Ovary (tissue), 9 donors: Measurements from ENCODE around the gene TBCD. TPM values are rescaled to one million over a fixed set of nuclear protein-coding genes. Genes with fewer than 3 reads are reported as not detected.

ENCODE experiments used
- DNase-seq, 5 donors: peaks; one replicate each; pipeline ENCODE4 v3.0.0-alpha.2; 2019 to 2020
- H3K27ac ChIP-seq, 2 donors: fragments of 200-600 bp; one replicate each; pipeline versions ENCODE4 v1.5.1 to v1.8.0; 2019 to 2022
- H3K27me3 ChIP-seq: fragments of 200-600 bp; one replicate; pipeline ENCODE4 v1.8.0; 2022
- H3K36me3 ChIP-seq: fragments of 200-600 bp; sonication (generic); one replicate; pipeline ENCODE4 v1.5.1; 2019
- H3K4me1 ChIP-seq: one replicate; pipeline ENCODE4 v1.8.1; 2013; ENCODE audit warnings: mild to moderate bottlenecking, moderate library complexity; ENCODE audit not compliant: insufficient read depth
- H3K4me3 ChIP-seq: fragments of 200-600 bp; sonication (generic); one replicate; pipeline ENCODE4 v1.5.1; 2017
- H3K9me3 ChIP-seq, 2 donors: fragments of 200-600 bp in 1 of 2; sonication (generic) in 1 of 2; one replicate each; pipeline versions ENCODE4 v1.5.1 to v1.8.1; 2013 to 2019; ENCODE audit warnings: mild to moderate bottlenecking in 1 of 2, moderate library complexity in 1 of 2
- EP300 ChIP-seq: sonication (generic); formaldehyde crosslinking; IDR thresholded peaks from one replicate; pipeline ENCODE4 v1.6.1; 2017; ENCODE audit warnings: antibody characterized with exemption
- POLR2A ChIP-seq: fragments of 450-650 bp; IDR thresholded peaks from one replicate; pipeline ENCODE4 v1.6.1; 2017; ENCODE audit warnings: antibody characterized with exemption, mild to moderate bottlenecking, moderate library complexity
- WGBS, 3 donors: extraction: QIAGEN DNeasy Blood & Tissue Kit in 1 of 3; methylation state at CpG; one replicate each; pipeline versions ENCODE4 v1.1.5 to v1.1.7; 2013 to 2017; 5-methylcytosine and 5-hydroxymethylcytosine counted together
- intact Hi-C, 4 donors: fragments of 100-400 bp; cut with DNase I; formaldehyde crosslinking; loops; one replicate each; pipeline versions ENCODE4 v1.11.0 to v1.15.1; 2022 to 2023
- polyA plus RNA-seq, 2 donors: library from polyadenylated mRNA; stranded (reverse); fragments of 200-250 nt in 1 of 2; fragments of 350-450 nt in 1 of 2; fragmentation: Illumina TruSeq in 1 of 2; extraction: RNeasy Lipid Tissue Mini Kit (QIAGEN cat#74804) in 1 of 2; gene quantifications; one replicate each; pipeline ENCODE4 v1.2.3, GENCODE V29; 2013 to 2014
- total RNA-seq, 7 donors: library from RNA; depleted of rRNA in 2 of 7; stranded (reverse); fragments of >200 nt in 2 of 7; fragmentation: NEBNext Ultra II Directional in 3 of 7; extraction: Animal tissue kit (Norgen Biotek cat#: 25700) in 3 of 7; gene quantifications; one replicate each; pipeline versions ENCODE4 v1.1.0 to v1.2.4, GENCODE V29; 2016 to 2023
- TF ChIP-seq, protein P1 (sequence below), 3 donors: fragments of 450-650 bp in 2 of 3; fragments of 200-600 bp in 1 of 3; IDR thresholded peaks; one replicate each; pipeline versions ENCODE4 v1.5.1 to v1.8.0; 2016 to 2022; ENCODE audit warnings: antibody characterized with exemption in 3 of 3, mild to moderate bottlenecking in 1 of 3
- donor health status: DM: no; HTN: no; CAD: no; lungs with moderate emphysema.
- donor health status: DM: no; HTN: no; CAD: no.
- donor health status: Bipolar disorder and iron deficiency.
- donor health status: DM: yes; HTN: yes; CAD: no.
- donor health status: DM: no; HTN: no; CAD: no.
- donor health status: DM: yes; HTN: yes; CAD: no.

TBCD gene
- total and polyA plus RNA-seq, 9 donors = 29.2 to 88.3 (median 59.2) TPM

GRCh38 chr17:82823004-82823403, 71.1 kb downstream of the TBCD start:
- no peak overlapping the region for H3K27ac ChIP-seq
- no peaks in the 10 kb centered on the region for H3K4me1 ChIP-seq
- H3K36me3 ChIP-seq = no peaks in the 10 kb centered on the region
- intact Hi-C loops = no loop called here
- no peaks in the 10 kb centered on the region for H3K9me3 ChIP-seq
- no peak overlapping the region for H3K4me3 ChIP-seq
- H3K27me3 ChIP-seq = no peaks in the 10 kb centered on the region
- DNase-seq = peak in 1 of 5 donors; percentile 13
- 94 to 97% (median 94%) methylated on average over 5 of the region's 5 CpGs for WGBS, 3 donors
- TF ChIP-seq, protein P1, sequence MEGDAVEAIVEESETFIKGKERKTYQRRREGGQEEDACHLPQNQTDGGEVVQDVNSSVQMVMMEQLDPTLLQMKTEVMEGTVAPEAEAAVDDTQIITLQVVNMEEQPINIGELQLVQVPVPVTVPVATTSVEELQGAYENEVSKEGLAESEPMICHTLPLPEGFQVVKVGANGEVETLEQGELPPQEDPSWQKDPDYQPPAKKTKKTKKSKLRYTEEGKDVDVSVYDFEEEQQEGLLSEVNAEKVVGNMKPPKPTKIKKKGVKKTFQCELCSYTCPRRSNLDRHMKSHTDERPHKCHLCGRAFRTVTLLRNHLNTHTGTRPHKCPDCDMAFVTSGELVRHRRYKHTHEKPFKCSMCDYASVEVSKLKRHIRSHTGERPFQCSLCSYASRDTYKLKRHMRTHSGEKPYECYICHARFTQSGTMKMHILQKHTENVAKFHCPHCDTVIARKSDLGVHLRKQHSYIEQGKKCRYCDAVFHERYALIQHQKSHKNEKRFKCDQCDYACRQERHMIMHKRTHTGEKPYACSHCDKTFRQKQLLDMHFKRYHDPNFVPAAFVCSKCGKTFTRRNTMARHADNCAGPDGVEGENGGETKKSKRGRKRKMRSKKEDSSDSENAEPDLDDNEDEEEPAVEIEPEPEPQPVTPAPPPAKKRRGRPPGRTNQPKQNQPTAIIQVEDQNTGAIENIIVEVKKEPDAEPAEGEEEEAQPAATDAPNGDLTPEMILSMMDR (IDR thresholded peaks at IDR 0.05) = no peak
- TF ChIP-seq POLR2A = no peak
- TF ChIP-seq EP300 = no peak

DNA sequence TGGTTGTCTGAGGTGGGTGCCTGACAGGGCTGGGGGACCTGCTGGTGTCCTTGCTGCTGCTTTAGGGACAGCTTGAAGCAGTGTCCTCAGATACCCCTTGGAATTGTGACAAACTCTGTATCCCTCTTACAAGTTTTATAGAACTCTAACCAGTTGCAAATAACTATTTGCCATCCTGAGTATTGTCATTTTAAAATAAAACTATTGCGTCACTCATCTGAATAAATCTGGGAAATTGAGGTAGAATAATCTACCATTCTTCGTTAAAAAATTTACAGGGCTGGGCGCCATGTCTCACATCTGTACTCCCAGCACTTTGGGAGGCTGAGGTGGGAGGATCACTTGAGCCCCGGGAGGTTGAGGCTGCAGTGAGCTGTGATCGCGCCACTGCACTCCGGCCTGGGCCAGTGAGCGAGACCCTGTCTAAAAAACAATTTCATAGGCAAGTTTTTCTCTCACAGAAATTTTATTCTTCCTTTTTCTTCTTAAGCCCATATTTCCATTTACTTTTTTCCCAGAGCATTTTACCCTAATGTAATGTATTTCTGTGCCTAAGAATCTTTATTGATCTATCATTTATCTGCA, 73.8 kb downstream of the TBCD start:
- no peaks in the 10 kb centered on the region for H3K9me3 ChIP-seq
- no peak overlapping the region for H3K4me3 ChIP-seq
- 91 to 96% (median 96%) methylated on average over 8 of the region's 8 CpGs for WGBS, 3 donors
- intact Hi-C loops = no loop called here
- TF ChIP-seq, protein P1 (IDR thresholded peaks at IDR 0.05) = no peak
- TF ChIP-seq POLR2A (no peak), EP300 (no peak)
- DNase-seq = no peak
- no peaks in the 10 kb centered on the region for H3K27me3 ChIP-seq
- no peaks in the 10 kb centered on the region for H3K36me3 ChIP-seq
- H3K4me1 ChIP-seq = no peaks in the 10 kb centered on the region
- H3K27ac ChIP-seq = no peak overlapping the region

DNA sequence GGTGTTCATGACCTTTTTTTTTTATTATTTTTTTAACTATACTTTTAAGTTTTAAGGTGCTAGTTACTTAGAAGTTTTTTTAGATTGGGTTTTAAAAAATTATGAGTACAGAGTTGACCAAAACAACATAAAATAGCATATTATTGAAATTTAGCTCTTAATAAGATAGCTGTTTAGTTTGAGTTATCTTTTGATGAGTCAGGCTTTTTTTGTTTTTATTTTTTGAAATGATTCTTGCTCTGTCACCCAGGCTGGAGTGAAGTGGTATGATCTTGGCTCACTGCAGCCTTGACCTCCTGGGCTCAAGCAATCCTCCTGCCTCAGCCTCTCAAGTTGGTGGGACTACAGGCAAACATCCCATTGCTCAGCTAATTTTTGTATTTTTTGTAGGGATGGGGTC, 74.3 kb downstream of the TBCD start:
- H3K27me3 ChIP-seq = no peaks in the 10 kb centered on the region
- no peaks in the 10 kb centered on the region for H3K36me3 ChIP-seq
- TF ChIP-seq, protein P1 (IDR thresholded peaks at IDR 0.05) = no peak
- TF ChIP-seq EP300 (no peak), POLR2A (no peak)
- intact Hi-C loops = no loop called here
- DNase-seq = no peak
- no peaks in the 10 kb centered on the region for H3K4me1 ChIP-seq
- H3K9me3 ChIP-seq = no peaks in the 10 kb centered on the region
- H3K4me3 ChIP-seq = no peak overlapping the region
- H3K27ac ChIP-seq = no peak overlapping the region

GRCh38 chr17:82826956-82827355, 75.1 kb downstream of the TBCD start:
- intact Hi-C loops = no loop called here
- H3K36me3 ChIP-seq = no peaks in the 10 kb centered on the region
- H3K4me1 ChIP-seq = no peaks in the 10 kb centered on the region
- no peak overlapping the region for H3K4me3 ChIP-seq
- WGBS, 3 donors = 92 to 97% (median 93%) methylated on average over 7 of the region's 7 CpGs
- peak in 2 of 5 donors; percentile 1 to 4 for DNase-seq
- H3K27me3 ChIP-seq = no peaks in the 10 kb centered on the region
- H3K27ac ChIP-seq = no peak overlapping the region
- H3K9me3 ChIP-seq = no peaks in the 10 kb centered on the region
- TF ChIP-seq, protein P1 (IDR thresholded peaks at IDR 0.05) = no peak
- TF ChIP-seq POLR2A (no peak), EP300 (no peak)
